Ammon's horn (tissue), 1 donor: ENCODE results near the gene NEUROG3.
"Not testable (repeated sequence)": the region's sequence is repeated elsewhere in the genome, so short reads cannot be mapped to it uniquely, and the experiment has no call there.

Source experiments
- DNase-seq: peaks from one replicate; pipeline ENCODE4 v3.0.0-alpha.2; 2016; ENCODE audit warnings: low spot score

The NEUROG3 gene

DNA sequence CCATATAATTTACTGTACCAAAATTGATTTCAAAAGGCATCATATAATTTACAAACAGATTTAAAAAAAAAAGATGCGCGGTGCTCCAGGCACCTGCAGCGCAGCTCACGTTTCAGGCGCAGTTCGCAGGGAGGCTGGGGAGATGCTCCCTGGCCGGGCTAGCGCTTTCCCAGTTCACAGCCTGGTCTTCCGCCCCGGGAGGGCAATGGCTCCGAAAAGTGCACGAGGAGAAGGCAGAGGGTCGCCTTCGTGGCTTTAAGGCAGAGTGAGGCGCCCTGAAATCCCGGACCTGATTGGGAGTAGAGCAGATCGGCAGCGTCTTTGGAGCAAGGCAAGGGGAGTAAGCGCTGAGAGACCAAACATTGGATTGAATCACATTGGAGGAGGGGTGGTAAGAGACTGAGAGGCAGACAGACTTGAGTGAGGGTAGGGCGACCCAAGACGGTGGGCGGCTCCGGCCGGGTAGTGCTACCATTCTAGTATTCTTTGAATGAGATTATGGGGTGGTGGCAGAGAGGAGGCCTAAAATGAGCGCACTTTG is 1.5 kb downstream of the NEUROG3 start:
- no peak for DNase-seq

DNA sequence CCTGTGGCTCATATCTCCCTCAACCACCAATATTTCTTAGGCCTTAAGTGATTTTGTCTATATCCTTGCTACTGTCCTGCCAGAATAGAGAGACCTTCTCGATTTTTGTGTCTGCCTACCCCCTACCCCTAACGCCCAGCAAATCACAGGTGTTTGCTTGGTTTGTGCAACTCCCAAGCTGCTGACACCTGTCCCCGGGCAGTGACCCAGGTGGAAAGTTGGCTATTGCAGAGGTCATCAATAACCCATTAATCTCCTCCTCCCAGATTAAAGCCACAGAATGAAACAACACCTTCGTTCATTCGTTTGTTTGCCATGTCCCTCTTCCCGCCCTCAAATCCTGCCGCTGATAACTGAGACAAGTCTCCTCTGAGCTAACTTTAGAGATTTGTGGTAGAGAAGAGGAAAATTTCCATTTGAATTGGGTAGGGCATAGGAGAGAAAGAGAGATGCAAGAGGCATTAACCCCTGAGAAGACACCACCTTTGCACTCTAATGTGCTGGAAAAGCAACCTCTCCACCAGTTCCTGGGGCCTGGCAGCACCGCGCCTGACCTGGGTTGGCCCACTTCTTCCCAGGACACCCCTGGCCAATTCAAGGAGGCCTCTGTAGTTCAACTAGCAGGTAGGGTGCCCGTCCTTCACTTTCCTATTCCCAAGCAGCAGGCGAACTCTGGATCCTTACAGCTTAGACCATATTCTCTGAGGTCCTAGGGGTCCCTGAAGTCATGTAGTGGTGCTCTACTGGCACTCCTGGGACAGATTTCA is 3.0 kb downstream of the NEUROG3 start:
- DNase-seq = no peak

- no peak for DNase-seq
Measured at GRCh38 chr10:69569396-69569934, 3.8 kb downstream of the NEUROG3 start.

- no peak for DNase-seq
Measured at GRCh38 chr10:69568472-69569395, 4.5 kb downstream of the NEUROG3 start.

GRCh38 chr10:69567920-69568319 is 5.3 kb downstream of the NEUROG3 start:
- DNase-seq = no peak

DNA sequence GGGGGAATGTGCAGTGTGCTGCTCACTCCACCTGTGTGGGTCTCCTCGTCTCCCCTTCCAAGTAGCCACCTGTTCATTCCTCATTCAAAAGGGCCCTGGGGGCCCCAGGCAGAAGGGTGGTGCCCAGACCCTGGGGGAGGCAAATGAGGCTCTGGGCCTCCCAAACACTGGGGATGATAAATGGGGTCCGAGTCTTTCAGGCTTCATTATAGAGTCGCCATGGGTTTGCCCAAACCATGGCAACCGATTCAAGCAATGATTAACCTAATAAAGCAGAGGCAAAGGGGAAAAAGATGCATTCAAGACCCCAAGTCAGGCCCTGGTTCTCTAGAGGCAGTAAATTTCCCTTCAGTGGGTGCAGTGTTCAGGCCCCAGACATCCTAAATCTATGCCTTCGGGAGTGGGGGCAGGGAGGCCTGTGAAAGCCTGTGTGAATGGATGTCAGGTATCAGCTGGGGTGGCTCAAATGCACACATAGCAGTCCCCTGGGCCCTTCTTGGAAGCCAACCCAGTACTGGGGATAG is 10.4 kb downstream of the NEUROG3 start:
- no peak for DNase-seq

DNA sequence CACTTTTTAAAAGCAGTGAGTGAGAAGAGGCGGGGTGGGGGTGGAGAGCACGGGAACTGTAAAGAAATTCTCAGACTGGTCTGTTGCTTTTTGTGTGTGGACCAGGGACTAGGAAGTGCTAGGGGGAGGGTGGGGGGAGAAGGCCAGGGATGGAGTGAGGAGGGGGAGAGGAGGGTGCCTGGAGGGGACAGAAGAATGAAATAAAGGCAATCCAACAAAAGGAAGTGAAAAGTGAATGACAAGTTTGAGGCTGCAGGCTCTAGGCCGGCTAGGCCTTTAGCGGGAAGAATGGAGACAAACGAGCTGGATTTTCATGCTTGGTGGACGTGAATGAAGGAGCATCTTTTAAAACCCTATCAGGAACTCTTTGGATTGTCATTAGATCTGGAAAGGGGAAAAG is 13.7 kb downstream of the NEUROG3 start:
- DNase-seq = no peak

- DNase-seq = no peak
Measured at GRCh38 chr10:69558559-69558958, 14.7 kb downstream of the NEUROG3 start.

GRCh38 chr10:69554611-69555010 is 18.6 kb downstream of the NEUROG3 start:
- DNase-seq = no peak

DNA sequence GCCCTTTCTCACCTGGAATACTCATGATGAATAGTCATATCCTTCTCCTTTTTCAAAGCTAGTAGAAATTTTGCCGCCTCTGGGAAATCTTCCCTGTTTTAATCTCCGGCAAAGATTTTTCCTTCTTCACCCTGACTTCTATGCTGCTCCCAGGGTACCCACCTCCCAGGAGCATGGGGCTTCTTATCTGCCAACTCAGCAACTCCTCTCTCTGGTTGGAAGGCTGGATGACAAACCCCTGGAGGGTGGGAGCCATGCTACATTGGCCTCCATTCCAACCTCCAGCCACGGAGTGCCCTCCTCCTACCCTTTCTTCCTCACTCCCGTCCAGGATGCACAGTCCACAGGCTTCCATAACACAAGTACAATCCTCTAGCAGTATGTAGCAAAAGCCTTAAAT is 19.9 kb downstream of the NEUROG3 start:
- DNase-seq = no peak

DNA sequence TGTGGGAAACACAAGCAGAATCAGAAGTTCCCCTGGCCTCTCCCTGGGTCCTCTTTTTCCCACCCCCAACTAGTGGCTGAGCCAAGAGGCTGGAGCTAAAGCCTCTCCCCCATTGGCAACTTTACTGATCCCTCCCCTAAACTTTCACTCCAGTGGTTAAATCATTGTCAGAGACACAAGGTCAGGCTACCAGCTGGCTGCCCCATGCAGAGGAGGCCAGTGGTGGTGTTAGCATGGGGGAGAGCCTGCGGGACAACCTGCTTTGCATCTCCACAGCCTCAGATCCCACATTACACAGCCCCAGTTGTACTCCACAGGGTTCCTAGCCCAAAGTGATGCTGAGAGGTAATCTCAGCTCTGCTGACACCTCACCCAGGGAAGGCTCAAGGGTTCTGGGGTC is 21.0 kb downstream of the NEUROG3 start:
- DNase-seq = no peak

- DNase-seq = no peak
Measured at GRCh38 chr10:69549959-69550358, 23.3 kb downstream of the NEUROG3 start.

GRCh38 chr10:69541463-69541862 is 31.8 kb downstream of the NEUROG3 start:
- no peak for DNase-seq

DNA sequence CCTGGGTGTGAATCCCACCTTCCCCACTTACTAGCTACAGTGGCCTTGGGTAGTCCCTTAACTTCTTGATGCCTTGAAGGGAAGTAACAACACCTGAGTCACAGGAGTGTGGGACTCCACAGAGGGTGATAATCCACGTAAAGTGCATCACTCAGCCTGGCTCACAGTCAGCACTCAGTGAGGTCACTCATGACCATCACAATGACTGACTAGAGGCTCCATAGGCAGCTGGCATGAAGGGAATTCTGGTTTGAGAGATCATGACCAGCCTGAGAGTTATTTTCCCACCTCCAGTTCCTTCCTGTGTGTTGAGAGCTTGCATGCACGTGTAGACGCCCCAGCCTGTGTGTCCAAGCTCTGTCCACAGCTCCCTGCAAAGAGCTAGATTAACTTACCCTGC is 34.8 kb downstream of the NEUROG3 start:
- DNase-seq = no peak

GRCh38 chr10:69537449-69537848 is 35.8 kb downstream of the NEUROG3 start:
- DNase-seq = no peak

GRCh38 chr10:69536521-69536920 is 36.7 kb downstream of the NEUROG3 start:
- DNase-seq = not testable (repeated sequence)

DNA sequence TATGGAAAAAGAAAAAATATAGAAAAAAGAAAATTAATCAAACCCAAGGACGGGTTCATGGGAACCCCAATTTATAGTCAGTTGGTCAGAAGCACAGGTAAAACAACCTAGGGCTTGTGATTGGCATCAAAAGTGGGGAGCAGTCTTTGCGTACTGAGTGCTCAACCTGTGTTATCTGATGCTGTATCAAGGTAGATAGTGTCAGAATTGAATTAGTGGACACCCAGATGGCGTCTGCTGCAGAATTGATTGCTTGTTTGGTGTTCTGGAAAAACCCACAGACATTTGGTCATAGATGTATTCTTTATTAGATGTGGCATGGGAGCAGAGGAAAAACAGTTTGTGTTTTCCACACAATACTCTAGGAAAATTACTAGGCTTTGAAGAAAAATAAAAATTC is 39.6 kb downstream of the NEUROG3 start:
- DNase-seq = no peak

GRCh38 chr10:69527961-69528360 is 45.3 kb downstream of the NEUROG3 start:
- no peak for DNase-seq
